HG03196 (cell line): ENCODE data around the gene PTGES2.
"Not testable (repeated sequence)": the region's sequence is repeated elsewhere in the genome, so short reads cannot be mapped to it uniquely, and the experiment has no call there.

Experiments
- ATAC-seq: cut with Tn5 transposase; IDR thresholded peaks from one replicate; pipeline ENCODE4 v1.9.1; 2021; ENCODE audit not compliant: unreplicated experiment

Gene PTGES2

GRCh38 chr9:128120741-128121465 lies 6.6 kb downstream of the PTGES2 start:
- ATAC-seq: no peak

- ATAC-seq: no peak
These were observed 7.3 kb downstream of the PTGES2 start for GRCh38 chr9:128120061-128120740.

GRCh38 chr9:128118971-128119665 lies 8.4 kb downstream of the PTGES2 start:
- ATAC-seq: no peak

GRCh38 chr9:128118472-128118857 lies 9.1 kb downstream of the PTGES2 start:
- no peak for ATAC-seq

DNA sequence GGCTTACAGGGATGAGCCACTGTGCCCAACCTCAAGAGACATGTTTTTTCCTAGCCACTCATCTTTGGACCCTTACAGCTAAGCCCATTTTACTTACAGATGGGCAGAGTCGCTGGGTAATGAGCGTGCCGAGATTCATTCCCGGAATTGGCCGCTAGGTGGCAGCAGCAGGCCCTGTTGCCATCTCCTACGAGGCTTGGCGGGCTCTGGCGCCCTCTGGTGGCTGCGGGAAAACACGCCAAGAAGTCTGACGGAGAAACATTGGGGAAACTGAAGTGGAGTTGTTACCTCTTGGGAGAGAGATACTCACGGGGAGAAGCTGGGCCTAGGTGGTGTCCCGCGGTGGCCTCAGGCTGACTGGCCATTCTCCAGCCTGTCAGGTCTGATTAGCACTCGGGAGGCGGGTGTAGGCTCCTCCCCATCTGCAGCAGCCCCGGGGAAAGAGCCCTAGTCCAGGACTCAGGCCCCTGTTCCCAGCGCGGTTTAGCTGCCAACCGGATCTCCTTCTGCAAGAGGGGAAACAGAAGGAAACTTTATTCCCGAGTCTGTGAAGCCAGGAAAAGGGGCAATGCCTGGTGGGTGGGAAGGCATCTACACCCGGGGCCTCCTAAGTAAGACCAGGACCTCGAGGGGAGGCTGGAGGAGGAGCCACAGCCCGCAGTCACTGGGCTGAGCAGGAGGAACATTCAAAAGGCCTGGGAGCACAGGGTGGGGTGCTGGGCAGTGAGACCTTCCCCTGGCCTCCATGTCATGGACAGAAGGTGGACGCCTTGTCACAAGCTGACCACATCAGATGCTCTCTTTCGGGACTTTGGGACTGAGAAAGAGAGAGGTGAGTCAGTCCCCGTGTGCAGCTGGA lies 9.7 kb downstream of the PTGES2 start:
- no peak for ATAC-seq

GRCh38 chr9:128116104-128117083 lies 11.1 kb downstream of the PTGES2 start:
- no peak for ATAC-seq

- no peak for ATAC-seq
These were observed 12.1 kb downstream of the PTGES2 start for GRCh38 chr9:128115187-128116103.

GRCh38 chr9:128114326-128115186 lies 13.0 kb downstream of the PTGES2 start:
- ATAC-seq: no peak

DNA sequence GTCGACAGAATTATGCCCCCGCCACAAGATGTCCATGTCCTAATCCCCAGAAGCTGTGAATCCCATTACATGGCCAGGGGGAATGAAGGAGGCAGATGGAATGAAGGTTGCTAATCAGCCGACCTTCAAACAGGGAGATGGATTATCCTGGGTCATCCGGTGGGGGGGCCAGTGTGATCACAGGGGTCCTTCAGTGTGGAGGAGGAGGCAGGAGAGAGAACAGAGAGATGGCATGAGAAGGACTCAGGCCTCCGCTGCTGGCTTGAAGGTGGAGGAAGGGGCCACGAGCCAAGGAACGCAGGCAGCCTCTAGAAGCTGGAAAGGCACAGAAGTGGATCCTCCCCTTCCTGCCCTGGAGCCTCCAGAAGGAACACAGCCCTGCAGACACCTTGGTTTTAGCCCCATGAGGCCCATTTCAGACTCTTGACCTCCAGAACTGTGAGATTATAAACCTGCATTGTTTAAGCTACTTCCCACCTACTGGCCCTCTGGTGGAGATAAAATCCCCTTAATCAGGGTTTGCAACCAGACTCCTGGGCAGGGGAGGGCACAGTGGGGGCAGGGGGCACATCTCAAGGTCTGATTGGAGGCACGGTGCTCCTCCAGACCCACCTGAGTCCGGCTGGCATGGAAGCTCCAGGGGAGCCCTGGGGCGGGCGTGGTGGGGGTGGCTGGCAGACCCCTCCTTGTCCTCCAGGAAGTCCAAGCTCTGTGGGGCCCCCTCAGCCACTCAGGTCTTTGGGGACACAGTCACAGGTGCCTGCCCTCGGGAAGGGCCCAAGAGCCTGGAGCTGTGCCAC lies 13.8 kb downstream of the PTGES2 start:
- ATAC-seq: no peak

DNA sequence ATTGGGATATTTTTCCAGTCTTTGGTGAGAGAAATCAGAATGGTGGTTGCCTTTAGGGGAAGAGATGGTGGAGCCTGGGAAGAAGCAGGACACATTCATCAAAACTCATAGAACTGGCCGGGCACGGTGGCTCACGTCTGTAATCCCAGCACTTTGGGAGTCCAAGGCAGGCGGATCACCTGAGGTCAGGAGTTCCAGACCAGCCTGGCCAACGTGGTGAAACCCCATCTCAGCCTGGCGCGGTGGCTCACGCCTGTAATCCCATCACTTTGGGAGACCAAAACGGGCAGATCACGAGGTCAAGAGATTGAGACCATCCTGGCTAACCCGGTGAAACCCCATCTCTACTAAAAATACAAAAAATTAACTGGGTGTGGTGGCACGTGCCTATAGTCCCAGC lies 15.8 kb downstream of the PTGES2 start:
- not testable (repeated sequence) for ATAC-seq

DNA sequence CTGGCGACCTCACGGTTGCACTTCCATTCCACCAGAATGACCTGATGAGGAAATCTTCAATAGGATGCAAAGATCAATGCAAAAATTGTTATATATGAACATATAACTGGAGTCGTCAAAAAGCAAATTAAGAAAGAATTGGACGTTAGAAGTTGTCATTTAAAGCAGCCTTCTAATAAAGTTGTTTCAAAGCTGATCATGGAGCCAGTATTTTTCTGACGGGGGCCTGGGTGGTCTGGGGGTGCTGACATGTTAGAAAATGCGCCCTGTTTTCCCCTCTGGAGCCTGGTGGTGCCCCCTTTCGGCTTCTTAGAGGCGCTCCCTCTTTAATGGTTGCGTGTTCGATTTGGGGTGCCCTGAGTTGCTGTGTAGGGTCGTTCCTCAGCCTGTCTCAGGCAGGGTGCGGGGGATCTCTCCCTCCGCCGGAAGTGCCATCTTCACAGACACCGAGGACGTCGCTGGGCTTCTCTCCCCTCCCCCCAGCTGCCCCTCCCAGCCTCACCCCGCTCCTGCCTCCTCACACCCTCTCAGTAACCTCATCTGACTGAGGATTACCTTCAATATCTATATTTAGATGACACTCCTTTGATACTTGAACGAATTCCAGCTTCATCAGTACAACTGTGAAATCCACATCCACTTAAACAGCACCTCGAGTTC lies 18.3 kb downstream of the PTGES2 start:
- ATAC-seq: no peak

GRCh38 chr9:128108269-128109049 lies 19.1 kb downstream of the PTGES2 start:
- ATAC-seq: no peak

DNA sequence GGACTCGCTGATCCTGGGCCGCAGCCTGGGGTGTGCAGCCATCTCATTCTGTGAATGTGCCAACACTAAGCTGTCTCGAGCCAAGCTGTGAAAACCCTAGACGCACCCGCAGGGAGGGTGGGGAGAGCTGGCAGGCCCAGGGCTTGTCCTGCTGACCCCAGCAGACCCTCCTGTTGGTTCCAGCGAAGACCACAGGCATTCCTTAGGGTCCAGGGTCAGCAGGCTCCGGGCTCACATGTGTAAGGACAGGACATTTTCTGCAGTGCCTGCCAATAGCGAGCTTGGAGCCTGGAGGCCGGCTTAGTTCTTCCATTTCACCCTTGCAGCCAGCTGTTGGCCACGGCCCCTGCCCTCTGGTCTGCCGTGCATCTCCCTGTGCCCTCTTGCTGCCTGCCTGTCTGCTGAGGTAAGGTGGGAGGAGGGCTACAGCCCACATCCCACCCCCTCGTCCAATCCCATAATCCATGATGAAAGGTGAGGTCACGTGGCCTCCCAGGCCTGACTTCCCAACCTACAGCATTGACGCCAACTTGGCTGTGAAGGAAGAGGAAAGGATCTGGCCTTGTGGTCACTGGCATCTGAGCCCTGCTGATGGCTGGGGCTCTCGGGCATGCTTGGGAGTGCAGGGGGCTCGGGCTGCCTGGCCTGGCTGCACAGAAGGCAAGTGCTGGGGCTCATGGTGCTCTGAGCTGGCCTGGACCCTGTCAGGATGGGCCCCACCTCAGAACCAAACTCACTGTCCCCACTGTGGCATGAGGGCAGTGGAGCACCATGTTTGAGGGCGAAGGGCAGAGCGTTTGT lies 19.9 kb downstream of the PTGES2 start:
- ATAC-seq: no peak

- ATAC-seq: no peak
These were observed 20.5 kb downstream of the PTGES2 start for GRCh38 chr9:128106940-128107467.
